ENCODE measurements around the gene TCEAL1.
"Not testable (repeated sequence)": the region's sequence is repeated elsewhere in the genome, so short reads cannot be mapped to it uniquely, and the experiment has no call there.

The TCEAL1 gene

GRCh38 chrX:103644125-103644524, 15.3 kb downstream of the TCEAL1 start:
- no peaks in the 10 kb centered on the region for H3K36me3 ChIP-seq
- H4K20me1 ChIP-seq: no peaks in the 10 kb centered on the region
- TF ChIP-seq Cebpa-rat (IDR thresholded peaks at IDR 0.05): no peak
- no peak overlapping the region for H3K9ac ChIP-seq
- H3K27me3 ChIP-seq: no peaks in the 10 kb centered on the region
- peaks cover 0 to 2% (median under 1%) of the 10 kb centered on the region in 10 experiments; a peak in 3 of 20 replicates for H3K4me1 ChIP-seq
- H3K4me2 ChIP-seq: no peak overlapping the region
- H3K9me3 ChIP-seq (replicated peaks in 1 of 11): peaks cover 0 to 12% (median 7%) of the 10 kb centered on the region in 11 experiments; a peak in 10 of 22 replicates
- no peak overlapping the region for H3K27ac ChIP-seq
- no peak overlapping the region for H3K4me3 ChIP-seq

GRCh38 chrX:103647630-103648029, 18.9 kb downstream of the TCEAL1 start:
- H3K9ac ChIP-seq: no peak overlapping the region
- no peak overlapping the region for H3K4me3 ChIP-seq
- H3K27ac ChIP-seq: no peak overlapping the region
- no peaks in the 10 kb centered on the region for H3K4me1 ChIP-seq
- H4K20me1 ChIP-seq: no peaks in the 10 kb centered on the region
- H3K36me3 ChIP-seq: no peaks in the 10 kb centered on the region
- peaks cover 0 to 12% (median 7%) of the 10 kb centered on the region in 11 experiments; a peak in 11 of 22 replicates for H3K9me3 ChIP-seq (replicated peaks in 1 of 11)
- H3K27me3 ChIP-seq: no peaks in the 10 kb centered on the region
- no peak for TF ChIP-seq Cebpa-rat (IDR thresholded peaks at IDR 0.05)
- H3K4me2 ChIP-seq: no peak overlapping the region

GRCh38 chrX:103651151-103651773, 22.5 kb downstream of the TCEAL1 start:
- no peak for TF ChIP-seq Cebpa-rat (IDR thresholded peaks at IDR 0.05)
- no peaks in the 10 kb centered on the region for H3K27me3 ChIP-seq
- H3K27ac ChIP-seq: no peak overlapping the region
- H3K9me3 ChIP-seq (replicated peaks in 1 of 11): peaks cover 0 to 9% (median 6%) of the 10 kb centered on the region in 11 experiments; a peak in 12 of 22 replicates
- no peaks in the 10 kb centered on the region for H4K20me1 ChIP-seq
- no peak overlapping the region for H3K4me3 ChIP-seq
- H3K4me1 ChIP-seq: 0 out of 20 replicates have a peak, but pooled peaks cover 0 to 7% (median 0%) of the 10 kb centered on the region in 10 experiments
- H3K4me2 ChIP-seq: no peak overlapping the region
- no peak overlapping the region for H3K9ac ChIP-seq
- H3K36me3 ChIP-seq: no peaks in the 10 kb centered on the region

GRCh38 chrX:103655230-103656000, 26.6 kb downstream of the TCEAL1 start:
- not testable (repeated sequence) for H3K9ac ChIP-seq; H4K20me1 ChIP-seq; H3K27ac ChIP-seq; H3K4me1 ChIP-seq; H3K27me3 ChIP-seq; H3K9me3 ChIP-seq (replicated peaks in 1 of 11); H3K36me3 ChIP-seq; H3K4me3 ChIP-seq
- H3K4me2 ChIP-seq: peak overlapping the region in 2 of 11 experiments; percentile 15 to 34; a peak in 3 of 22 replicates

- Histone ChIP-seq H3K27ac (no peak overlapping the region), H3K9ac (no peak overlapping the region), H3K4me2 (no peak overlapping the region)
Measured at GRCh38 chrX:103656617-103657016, 27.8 kb downstream of the TCEAL1 start.

GRCh38 chrX:103657066-103657465, 28.3 kb downstream of the TCEAL1 start:
- not testable (repeated sequence) for H3K9ac ChIP-seq; H3K4me2 ChIP-seq; H4K20me1 ChIP-seq; H3K27me3 ChIP-seq; H3K9me3 ChIP-seq (replicated peaks in 1 of 11); H3K4me3 ChIP-seq; H3K27ac ChIP-seq; H3K36me3 ChIP-seq; H3K4me1 ChIP-seq

More at GRCh38 chrX:103656617-103657016, 27.8 kb downstream of the TCEAL1 start:
- TF ChIP-seq Cebpa-rat (IDR thresholded peaks at IDR 0.05): no peak
- Histone ChIP-seq H3K9me3 (replicated peaks in 1 of 11) (peaks cover 0 to 4% (median 0%) of the 10 kb centered on the region in 11 experiments; a peak in 2 of 22 replicates), H4K20me1 (no peaks in the 10 kb centered on the region), H3K4me3 (no peak overlapping the region), H3K36me3 (no peaks in the 10 kb centered on the region), H3K27me3 (no peaks in the 10 kb centered on the region), H3K4me1 (0 out of 20 replicates have a peak, but pooled peaks cover 0 to 7% (median 0%) of the 10 kb centered on the region in 10 experiments)

- H3K4me2 ChIP-seq: no peak overlapping the region
- TF ChIP-seq Cebpa-rat (IDR thresholded peaks at IDR 0.05): no peak
- H4K20me1 ChIP-seq: no peaks in the 10 kb centered on the region
- H3K9ac ChIP-seq: no peak overlapping the region
- no peaks in the 10 kb centered on the region for H3K36me3 ChIP-seq
- H3K27me3 ChIP-seq: peaks cover 0 to 6% (median 0%) of the 10 kb centered on the region in 11 experiments; a peak in 1 of 22 replicates
- H3K4me1 ChIP-seq: 0 out of 20 replicates have a peak, but pooled peaks cover 0 to 7% (median 0%) of the 10 kb centered on the region in 10 experiments
- peaks cover 0 to 4% (median 0%) of the 10 kb centered on the region in 11 experiments; a peak in 1 of 22 replicates for H3K9me3 ChIP-seq (replicated peaks in 1 of 11)
- no peak overlapping the region for H3K27ac ChIP-seq
- no peak overlapping the region for H3K4me3 ChIP-seq
Measured at GRCh38 chrX:103658681-103659433, 30.1 kb downstream of the TCEAL1 start.

- not testable (repeated sequence) for H3K9me3 ChIP-seq (replicated peaks in 1 of 11); H3K4me2 ChIP-seq; H3K4me1 ChIP-seq; H4K20me1 ChIP-seq; H3K9ac ChIP-seq; H3K27me3 ChIP-seq; H3K36me3 ChIP-seq; H3K27ac ChIP-seq; H3K4me3 ChIP-seq
Measured at GRCh38 chrX:103659460-103659859, 30.7 kb downstream of the TCEAL1 start.

Data from BLaER1 treated with 17β-estradiol and CSF1 and Interleukin-3, amounts not matched to agents 10 nM and 100 nM (cell line).